ENCODE measurements around the gene RAN.

GRCh38 chr12:130920119-130920703 is 48.3 kb downstream of the RAN start:
- TF ChIP-seq EP300 (IDR thresholded peaks at IDR 0.05) (no peak), CTCF (IDR thresholded peaks at IDR 0.05) (no peak), POLR2AphosphoS5 (IDR thresholded peaks at IDR 0.05) (no peak), POLR2A (IDR thresholded peaks at IDR 0.05; ENCODE audit: low read depth) (no peak)

Measured in esophagus muscularis mucosa (tissue), 4 donors.